GM06990 (cell line): ENCODE results near the gene EEF1E1.
"Not testable (repeated sequence)": the region's sequence is repeated elsewhere in the genome, so short reads cannot be mapped to it uniquely, and the experiment has no call there.

Experiments
- DNase-seq: peaks from one replicate; pipeline ENCODE4 v3.0.0-alpha.2; 2011; ENCODE audit not compliant: insufficient read length; ENCODE audit errors: extremely low read depth
- H3K27me3 ChIP-seq: replicated peaks from 2 replicates; pipeline ENCODE4 v1.6.0; 2011; ENCODE audit warnings: low read length; ENCODE audit not compliant: control insufficient read depth, insufficient read depth
- H3K36me3 ChIP-seq: 2 replicates; pipeline ENCODE4 v1.5.1; 2011; ENCODE audit warnings: low read length; ENCODE audit not compliant: control insufficient read depth, insufficient read depth
- H3K4me3 ChIP-seq: replicated peaks from 2 replicates; pipeline ENCODE4 v1.5.1; 2011; ENCODE audit warnings: low read depth, mild to moderate bottlenecking, control low read depth, low read length
- TF ChIP-seq, protein P1 (sequence below): IDR thresholded peaks from 2 replicates; pipeline ENCODE4 v1.5.1; 2011; ENCODE audit warnings: low read length, control low read depth, mild to moderate bottlenecking, inconsistent platforms; ENCODE audit not compliant: insufficient read depth, poor library complexity, severe bottlenecking

Gene EEF1E1

GRCh38 chr6:8043221-8043620 lies 59.1 kb downstream of the EEF1E1 start:
- Histone ChIP-seq H3K36me3 (peaks cover 1% of the 10 kb centered on the region; the same call in 1 of the 2 replicates), H3K4me3 (no peak overlapping the region), H3K27me3 (no peaks in the 10 kb centered on the region)
- DNase-seq, result no peak
- TF ChIP-seq, protein P1, sequence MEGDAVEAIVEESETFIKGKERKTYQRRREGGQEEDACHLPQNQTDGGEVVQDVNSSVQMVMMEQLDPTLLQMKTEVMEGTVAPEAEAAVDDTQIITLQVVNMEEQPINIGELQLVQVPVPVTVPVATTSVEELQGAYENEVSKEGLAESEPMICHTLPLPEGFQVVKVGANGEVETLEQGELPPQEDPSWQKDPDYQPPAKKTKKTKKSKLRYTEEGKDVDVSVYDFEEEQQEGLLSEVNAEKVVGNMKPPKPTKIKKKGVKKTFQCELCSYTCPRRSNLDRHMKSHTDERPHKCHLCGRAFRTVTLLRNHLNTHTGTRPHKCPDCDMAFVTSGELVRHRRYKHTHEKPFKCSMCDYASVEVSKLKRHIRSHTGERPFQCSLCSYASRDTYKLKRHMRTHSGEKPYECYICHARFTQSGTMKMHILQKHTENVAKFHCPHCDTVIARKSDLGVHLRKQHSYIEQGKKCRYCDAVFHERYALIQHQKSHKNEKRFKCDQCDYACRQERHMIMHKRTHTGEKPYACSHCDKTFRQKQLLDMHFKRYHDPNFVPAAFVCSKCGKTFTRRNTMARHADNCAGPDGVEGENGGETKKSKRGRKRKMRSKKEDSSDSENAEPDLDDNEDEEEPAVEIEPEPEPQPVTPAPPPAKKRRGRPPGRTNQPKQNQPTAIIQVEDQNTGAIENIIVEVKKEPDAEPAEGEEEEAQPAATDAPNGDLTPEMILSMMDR, result no peak

GRCh38 chr6:8041913-8042583 lies 60.3 kb downstream of the EEF1E1 start:
- no peaks in the 10 kb centered on the region for H3K27me3 ChIP-seq
- no peak for DNase-seq
- TF ChIP-seq, protein P1, result no peak
- no peak overlapping the region for H3K4me3 ChIP-seq
- peaks cover 1% of the 10 kb centered on the region; the same call in 1 of the 2 replicates for H3K36me3 ChIP-seq

DNA sequence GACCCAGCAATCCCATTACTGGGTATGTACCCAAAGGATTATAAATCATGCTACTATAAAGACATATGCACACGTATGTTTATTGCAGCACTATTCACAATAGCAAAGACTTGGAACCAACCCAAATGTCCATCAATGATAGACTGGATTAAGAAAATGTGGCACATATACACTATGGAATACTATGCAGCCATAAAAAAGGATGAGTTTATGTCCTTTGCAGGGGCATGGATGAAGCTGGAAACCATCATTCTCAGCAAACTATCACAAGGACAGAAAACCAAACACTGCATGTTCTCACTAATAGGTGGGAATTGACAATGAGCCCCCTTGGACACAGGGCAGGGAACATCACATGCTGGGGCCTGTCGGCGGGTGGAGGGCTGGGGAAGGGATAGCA lies 68.2 kb downstream of the EEF1E1 start:
- H3K27me3 ChIP-seq, H3K4me3 ChIP-seq, DNase-seq, H3K36me3 ChIP-seq: not testable (repeated sequence)

GRCh38 chr6:8030920-8031319 lies 71.4 kb downstream of the EEF1E1 start:
- Histone ChIP-seq H3K36me3 (no peaks in the 10 kb centered on the region), H3K4me3 (no peak overlapping the region), H3K27me3 (no peaks in the 10 kb centered on the region)
- TF ChIP-seq, protein P1, result no peak
- DNase-seq, result no peak
